WTC11 (cell line): Measurements from ENCODE around the gene INHBB. TPM values are rescaled to one million over a fixed set of nuclear protein-coding genes. Genes with fewer than 3 reads are reported as not detected.

Source experiments
- ATAC-seq: fragments of 200-7000 bp; cut with Tn5 transposase; 2 replicates; pipeline ENCODE4 v1.10.0; 2021; ENCODE audit warnings: mild to moderate bottlenecking, moderate library complexity
- CTCF ChIA-PET: fragments of 300-600 bp; sonication (Branson Sonifier 250); formaldehyde crosslinking; loops from one replicate; lab custom pipeline; 2021; ENCODE audit warnings: antibody characterized with exemption; lab: Charles Lee
- POLR2A ChIA-PET: fragments of 350-600 bp; sonication (Branson Sonifier 250); formaldehyde crosslinking; loops from one replicate; lab custom pipeline; 2021; ENCODE audit warnings: antibody characterized with exemption; lab: Charles Lee
- DNase-seq: peaks from one replicate; pipeline ENCODE4 v3.0.0; 2021; ENCODE audit warnings: low spot score
- H3K27ac Mint-ChIP-seq: 2 replicates; pipeline ENCODE4 v1.8.0; 2021; ENCODE audit warnings: mixed read lengths
- H3K27me3 Mint-ChIP-seq: 2 replicates; pipeline ENCODE4 v1.8.0; 2021; ENCODE audit warnings: low read depth, mild to moderate bottlenecking, moderate library complexity, mixed read lengths
- H3K36me3 Mint-ChIP-seq: 2 replicates; pipeline ENCODE4 v1.8.0; 2021; ENCODE audit warnings: mixed read lengths
- H3K4me1 Mint-ChIP-seq: 2 replicates; pipeline ENCODE4 v1.8.0; 2022; ENCODE audit warnings: mixed read lengths
- H3K4me3 Mint-ChIP-seq: 2 replicates; pipeline ENCODE4 v1.8.0; 2021; ENCODE audit warnings: mild to moderate bottlenecking, moderate library complexity, mixed read lengths
- H3K9me3 Mint-ChIP-seq: 2 replicates; pipeline ENCODE4 v1.8.0; 2021; ENCODE audit warnings: mixed read lengths
- ETV6 ChIP-seq: sonication (generic); formaldehyde crosslinking; IDR thresholded peaks from 2 replicates; pipeline ENCODE4 v1.8.1; 2022; ENCODE audit warnings: mild to moderate bottlenecking, missing genetic modification reagents
- HMGA2 ChIP-seq: fragments of 250-450 bp; sonication (Bioruptor Pico); IDR thresholded peaks from 2 replicates; pipeline ENCODE4 v1.4.0; 2021; ENCODE audit warnings: mild to moderate bottlenecking, moderate library complexity
- JAZF1 ChIP-seq: fragments of 250-450 bp; sonication (Bioruptor Pico); IDR thresholded peaks from 2 replicates; pipeline ENCODE4 v1.9.0; 2021; ENCODE audit warnings: moderate library complexity, mild to moderate bottlenecking, inconsistent platforms
- JUN ChIP-seq: sonication (generic); formaldehyde crosslinking; IDR thresholded peaks from 2 replicates; pipeline ENCODE4 v1.8.0; 2023; ENCODE audit warnings: mild to moderate bottlenecking, missing genetic modification reagents
- NFE2L1 ChIP-seq: sonication (generic); formaldehyde crosslinking; IDR thresholded peaks from 2 replicates; pipeline ENCODE4 v1.8.1; 2023; ENCODE audit warnings: missing genetic modification reagents
- NR1H2 ChIP-seq: sonication (generic); formaldehyde crosslinking; IDR thresholded peaks from 2 replicates; pipeline ENCODE4 v1.9.0; 2021; ENCODE audit warnings: mild to moderate bottlenecking, moderate library complexity, missing genetic modification reagents
- RELA ChIP-seq: sonication (generic); formaldehyde crosslinking; IDR thresholded peaks from 2 replicates; pipeline ENCODE4 v1.8.1; 2022; ENCODE audit warnings: missing genetic modification reagents, mild to moderate bottlenecking, borderline replicate concordance
- ZNF263 ChIP-seq: sonication (generic); formaldehyde crosslinking; IDR thresholded peaks from 2 replicates; pipeline ENCODE4 v1.8.1; 2022; ENCODE audit warnings: low read depth, mild to moderate bottlenecking, moderate library complexity, missing genetic modification reagents
- total RNA-seq: library from RNA; stranded (reverse); gene quantifications from 3 replicates; pipeline ENCODE4 v1.2.3, GENCODE V29; 2021
- TF ChIP-seq, protein P1 (sequence below): fragments of 250-450 bp; sonication (Bioruptor Pico); IDR thresholded peaks from 2 replicates; pipeline ENCODE4 v1.9.0; 2021; ENCODE audit warnings: mild to moderate bottlenecking, borderline replicate concordance
- TF ChIP-seq, protein P2 (sequence below): sonication (generic); formaldehyde crosslinking; IDR thresholded peaks from 2 replicates; pipeline ENCODE4 v1.8.1; 2023; ENCODE audit warnings: mild to moderate bottlenecking, missing genetic modification reagents
- TF ChIP-seq, protein P3 (sequence below): sonication (generic); formaldehyde crosslinking; IDR thresholded peaks from 2 replicates; pipeline ENCODE4 v1.8.1; 2022; ENCODE audit warnings: mild to moderate bottlenecking, moderate library complexity, missing genetic modification reagents
- TF ChIP-seq, protein P4 (sequence below): sonication (generic); formaldehyde crosslinking; IDR thresholded peaks from 2 replicates; pipeline ENCODE4 v1.8.0; 2022; ENCODE audit warnings: mild to moderate bottlenecking, missing genetic modification reagents
- TF ChIP-seq, protein P5 (sequence below): sonication (generic); formaldehyde crosslinking; IDR thresholded peaks from 2 replicates; pipeline ENCODE4 v1.8.0; 2023; ENCODE audit warnings: missing genetic modification reagents
- TF ChIP-seq, protein P6 (sequence below): fragments of 250-450 bp; sonication (Bioruptor Pico); IDR thresholded peaks from 2 replicates; pipeline ENCODE4 v1.8.0; 2021; ENCODE audit warnings: mild to moderate bottlenecking
- TF ChIP-seq, protein P7 (sequence below): sonication (generic); formaldehyde crosslinking; IDR thresholded peaks from 2 replicates; pipeline ENCODE4 v1.8.1; 2023; ENCODE audit warnings: mild to moderate bottlenecking, missing genetic modification reagents, borderline replicate concordance

The INHBB gene
- total RNA-seq, 1 experiment from 2014 or later, result 0.26 TPM

DNA sequence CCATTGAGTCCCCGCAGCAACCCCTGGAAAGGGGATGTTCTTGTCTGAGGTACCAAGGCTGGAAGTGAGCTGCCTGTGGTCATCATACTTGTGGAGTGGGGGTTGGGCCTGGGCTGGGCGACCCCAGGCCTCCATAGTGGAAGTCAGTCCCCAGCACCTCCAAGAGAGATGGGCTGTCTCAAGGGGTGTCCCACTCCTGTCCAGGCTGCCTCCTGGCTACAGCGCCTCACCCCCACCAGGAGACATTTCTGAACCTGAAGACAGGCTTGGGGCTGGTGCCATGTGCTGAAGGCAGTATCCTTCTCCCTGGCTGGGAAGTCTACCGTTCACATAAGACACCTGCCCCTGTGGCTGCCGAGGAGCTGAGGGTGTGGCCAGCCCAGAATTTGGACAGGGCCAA, 28.9 kb downstream of the INHBB start:
- H3K27me3 Mint-ChIP-seq, result peaks cover 44% of the 10 kb centered on the region
- ATAC-seq (no peak), DNase-seq (no peak)
- POLR2A ChIA-PET, result interaction anchor here (0.6 kb wide), 1 partner anchor 119 kb away, joined by 3 read pairs; no protein-coding TSS in a partner anchor
- TF ChIP-seq JAZF1 (CRISPR knock-in tag) (no peak), ZNF263 (no peak)
- TF ChIP-seq, protein P1, sequence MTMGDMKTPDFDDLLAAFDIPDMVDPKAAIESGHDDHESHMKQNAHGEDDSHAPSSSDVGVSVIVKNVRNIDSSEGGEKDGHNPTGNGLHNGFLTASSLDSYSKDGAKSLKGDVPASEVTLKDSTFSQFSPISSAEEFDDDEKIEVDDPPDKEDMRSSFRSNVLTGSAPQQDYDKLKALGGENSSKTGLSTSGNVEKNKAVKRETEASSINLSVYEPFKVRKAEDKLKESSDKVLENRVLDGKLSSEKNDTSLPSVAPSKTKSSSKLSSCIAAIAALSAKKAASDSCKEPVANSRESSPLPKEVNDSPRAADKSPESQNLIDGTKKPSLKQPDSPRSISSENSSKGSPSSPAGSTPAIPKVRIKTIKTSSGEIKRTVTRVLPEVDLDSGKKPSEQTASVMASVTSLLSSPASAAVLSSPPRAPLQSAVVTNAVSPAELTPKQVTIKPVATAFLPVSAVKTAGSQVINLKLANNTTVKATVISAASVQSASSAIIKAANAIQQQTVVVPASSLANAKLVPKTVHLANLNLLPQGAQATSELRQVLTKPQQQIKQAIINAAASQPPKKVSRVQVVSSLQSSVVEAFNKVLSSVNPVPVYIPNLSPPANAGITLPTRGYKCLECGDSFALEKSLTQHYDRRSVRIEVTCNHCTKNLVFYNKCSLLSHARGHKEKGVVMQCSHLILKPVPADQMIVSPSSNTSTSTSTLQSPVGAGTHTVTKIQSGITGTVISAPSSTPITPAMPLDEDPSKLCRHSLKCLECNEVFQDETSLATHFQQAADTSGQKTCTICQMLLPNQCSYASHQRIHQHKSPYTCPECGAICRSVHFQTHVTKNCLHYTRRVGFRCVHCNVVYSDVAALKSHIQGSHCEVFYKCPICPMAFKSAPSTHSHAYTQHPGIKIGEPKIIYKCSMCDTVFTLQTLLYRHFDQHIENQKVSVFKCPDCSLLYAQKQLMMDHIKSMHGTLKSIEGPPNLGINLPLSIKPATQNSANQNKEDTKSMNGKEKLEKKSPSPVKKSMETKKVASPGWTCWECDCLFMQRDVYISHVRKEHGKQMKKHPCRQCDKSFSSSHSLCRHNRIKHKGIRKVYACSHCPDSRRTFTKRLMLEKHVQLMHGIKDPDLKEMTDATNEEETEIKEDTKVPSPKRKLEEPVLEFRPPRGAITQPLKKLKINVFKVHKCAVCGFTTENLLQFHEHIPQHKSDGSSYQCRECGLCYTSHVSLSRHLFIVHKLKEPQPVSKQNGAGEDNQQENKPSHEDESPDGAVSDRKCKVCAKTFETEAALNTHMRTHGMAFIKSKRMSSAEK, result no peak
- TF ChIP-seq, protein P2, sequence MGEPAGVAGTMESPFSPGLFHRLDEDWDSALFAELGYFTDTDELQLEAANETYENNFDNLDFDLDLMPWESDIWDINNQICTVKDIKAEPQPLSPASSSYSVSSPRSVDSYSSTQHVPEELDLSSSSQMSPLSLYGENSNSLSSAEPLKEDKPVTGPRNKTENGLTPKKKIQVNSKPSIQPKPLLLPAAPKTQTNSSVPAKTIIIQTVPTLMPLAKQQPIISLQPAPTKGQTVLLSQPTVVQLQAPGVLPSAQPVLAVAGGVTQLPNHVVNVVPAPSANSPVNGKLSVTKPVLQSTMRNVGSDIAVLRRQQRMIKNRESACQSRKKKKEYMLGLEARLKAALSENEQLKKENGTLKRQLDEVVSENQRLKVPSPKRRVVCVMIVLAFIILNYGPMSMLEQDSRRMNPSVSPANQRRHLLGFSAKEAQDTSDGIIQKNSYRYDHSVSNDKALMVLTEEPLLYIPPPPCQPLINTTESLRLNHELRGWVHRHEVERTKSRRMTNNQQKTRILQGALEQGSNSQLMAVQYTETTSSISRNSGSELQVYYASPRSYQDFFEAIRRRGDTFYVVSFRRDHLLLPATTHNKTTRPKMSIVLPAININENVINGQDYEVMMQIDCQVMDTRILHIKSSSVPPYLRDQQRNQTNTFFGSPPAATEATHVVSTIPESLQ (CRISPR knock-in tag), result no peak
- no peak overlapping the region for H3K4me3 Mint-ChIP-seq
- H3K36me3 Mint-ChIP-seq, result no peaks in the 10 kb centered on the region
- H3K4me1 Mint-ChIP-seq, result peaks cover 32% of the 10 kb centered on the region
- CTCF ChIA-PET, result interaction anchor here (1.0 to 1.9 kb wide), 3 partner anchors 21 to 146 kb away, joined by 3 to 7 read pairs (median 3); no protein-coding TSS in a partner anchor
- no peaks in the 10 kb centered on the region for H3K9me3 Mint-ChIP-seq
- no peak overlapping the region for H3K27ac Mint-ChIP-seq

DNA sequence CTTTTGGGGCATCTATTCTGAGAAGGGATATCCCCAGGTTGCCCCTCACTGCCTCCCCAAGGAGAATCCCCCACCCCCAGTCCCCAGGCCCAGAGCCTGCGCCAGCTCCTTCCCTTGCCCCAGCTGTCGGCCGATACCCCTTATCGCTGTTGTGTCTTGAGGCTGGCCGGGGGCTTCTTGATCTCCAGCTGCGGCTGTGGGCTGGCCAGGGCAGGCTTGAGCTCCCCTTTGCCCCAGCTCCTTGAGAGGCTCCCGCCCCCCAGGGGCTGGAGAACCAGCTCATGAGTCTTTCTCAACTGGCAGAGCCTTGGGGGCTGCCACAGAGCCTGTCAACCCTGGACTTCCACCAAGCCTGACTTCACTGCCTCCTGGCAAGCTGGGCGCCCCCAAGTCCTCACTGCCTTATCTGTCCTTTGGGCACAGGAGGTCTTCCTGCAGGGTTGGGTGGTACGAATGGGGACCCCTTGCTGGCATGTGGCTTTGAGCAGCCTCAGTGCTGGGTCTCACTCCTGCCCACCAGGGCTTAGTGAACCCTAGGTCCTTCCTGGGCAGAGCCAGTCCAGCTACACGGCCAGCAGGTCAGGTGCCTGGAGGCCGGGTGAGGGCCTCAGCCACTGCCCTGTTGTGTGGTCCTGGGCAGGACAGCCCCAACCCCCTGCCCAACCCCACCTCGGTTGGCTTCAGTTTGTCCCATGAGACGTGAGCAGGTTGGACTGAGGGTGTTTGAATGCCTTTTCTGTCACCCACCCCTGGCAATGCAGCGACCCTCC, 29.5 kb downstream of the INHBB start:
- Mint-ChIP-seq H3K4me1 (peaks cover 28% of the 10 kb centered on the region), H3K9me3 (no peaks in the 10 kb centered on the region), H3K36me3 (no peaks in the 10 kb centered on the region), H3K27me3 (peaks cover 44% of the 10 kb centered on the region), H3K27ac (no peak overlapping the region), H3K4me3 (no peak overlapping the region)
- CTCF ChIA-PET, result interaction anchor here (1.0 to 1.9 kb wide), 3 partner anchors 20 to 145 kb away, joined by 3 to 7 read pairs (median 3); no protein-coding TSS in a partner anchor
- ATAC-seq (no peak), DNase-seq (no peak)
- POLR2A ChIA-PET, result interaction anchor here (0.6 kb wide), 1 partner anchor 119 kb away, joined by 3 read pairs; no protein-coding TSS in a partner anchor
- TF ChIP-seq, protein P3, sequence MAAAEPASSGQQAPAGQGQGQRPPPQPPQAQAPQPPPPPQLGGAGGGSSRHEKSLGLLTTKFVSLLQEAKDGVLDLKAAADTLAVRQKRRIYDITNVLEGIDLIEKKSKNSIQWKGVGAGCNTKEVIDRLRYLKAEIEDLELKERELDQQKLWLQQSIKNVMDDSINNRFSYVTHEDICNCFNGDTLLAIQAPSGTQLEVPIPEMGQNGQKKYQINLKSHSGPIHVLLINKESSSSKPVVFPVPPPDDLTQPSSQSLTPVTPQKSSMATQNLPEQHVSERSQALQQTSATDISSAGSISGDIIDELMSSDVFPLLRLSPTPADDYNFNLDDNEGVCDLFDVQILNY (CRISPR knock-in tag), result no peak
- TF ChIP-seq, protein P4, sequence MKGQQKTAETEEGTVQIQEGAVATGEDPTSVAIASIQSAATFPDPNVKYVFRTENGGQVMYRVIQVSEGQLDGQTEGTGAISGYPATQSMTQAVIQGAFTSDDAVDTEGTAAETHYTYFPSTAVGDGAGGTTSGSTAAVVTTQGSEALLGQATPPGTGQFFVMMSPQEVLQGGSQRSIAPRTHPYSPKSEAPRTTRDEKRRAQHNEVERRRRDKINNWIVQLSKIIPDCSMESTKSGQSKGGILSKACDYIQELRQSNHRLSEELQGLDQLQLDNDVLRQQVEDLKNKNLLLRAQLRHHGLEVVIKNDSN, result no peak
- TF ChIP-seq NFE2L1 (CRISPR knock-in tag) (no peak), JUN (CRISPR knock-in tag) (no peak), NR1H2 (no peak), RELA (CRISPR knock-in tag) (no peak), ETV6 (CRISPR knock-in tag) (no peak), HMGA2 (CRISPR knock-in tag) (no peak)
- TF ChIP-seq, protein P5, sequence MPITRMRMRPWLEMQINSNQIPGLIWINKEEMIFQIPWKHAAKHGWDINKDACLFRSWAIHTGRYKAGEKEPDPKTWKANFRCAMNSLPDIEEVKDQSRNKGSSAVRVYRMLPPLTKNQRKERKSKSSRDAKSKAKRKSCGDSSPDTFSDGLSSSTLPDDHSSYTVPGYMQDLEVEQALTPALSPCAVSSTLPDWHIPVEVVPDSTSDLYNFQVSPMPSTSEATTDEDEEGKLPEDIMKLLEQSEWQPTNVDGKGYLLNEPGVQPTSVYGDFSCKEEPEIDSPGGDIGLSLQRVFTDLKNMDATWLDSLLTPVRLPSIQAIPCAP (CRISPR knock-in tag), result no peak
- TF ChIP-seq, protein P6, sequence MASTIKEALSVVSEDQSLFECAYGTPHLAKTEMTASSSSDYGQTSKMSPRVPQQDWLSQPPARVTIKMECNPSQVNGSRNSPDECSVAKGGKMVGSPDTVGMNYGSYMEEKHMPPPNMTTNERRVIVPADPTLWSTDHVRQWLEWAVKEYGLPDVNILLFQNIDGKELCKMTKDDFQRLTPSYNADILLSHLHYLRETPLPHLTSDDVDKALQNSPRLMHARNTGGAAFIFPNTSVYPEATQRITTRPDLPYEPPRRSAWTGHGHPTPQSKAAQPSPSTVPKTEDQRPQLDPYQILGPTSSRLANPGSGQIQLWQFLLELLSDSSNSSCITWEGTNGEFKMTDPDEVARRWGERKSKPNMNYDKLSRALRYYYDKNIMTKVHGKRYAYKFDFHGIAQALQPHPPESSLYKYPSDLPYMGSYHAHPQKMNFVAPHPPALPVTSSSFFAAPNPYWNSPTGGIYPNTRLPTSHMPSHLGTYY (CRISPR knock-in tag), result no peak
- TF ChIP-seq, protein P7, sequence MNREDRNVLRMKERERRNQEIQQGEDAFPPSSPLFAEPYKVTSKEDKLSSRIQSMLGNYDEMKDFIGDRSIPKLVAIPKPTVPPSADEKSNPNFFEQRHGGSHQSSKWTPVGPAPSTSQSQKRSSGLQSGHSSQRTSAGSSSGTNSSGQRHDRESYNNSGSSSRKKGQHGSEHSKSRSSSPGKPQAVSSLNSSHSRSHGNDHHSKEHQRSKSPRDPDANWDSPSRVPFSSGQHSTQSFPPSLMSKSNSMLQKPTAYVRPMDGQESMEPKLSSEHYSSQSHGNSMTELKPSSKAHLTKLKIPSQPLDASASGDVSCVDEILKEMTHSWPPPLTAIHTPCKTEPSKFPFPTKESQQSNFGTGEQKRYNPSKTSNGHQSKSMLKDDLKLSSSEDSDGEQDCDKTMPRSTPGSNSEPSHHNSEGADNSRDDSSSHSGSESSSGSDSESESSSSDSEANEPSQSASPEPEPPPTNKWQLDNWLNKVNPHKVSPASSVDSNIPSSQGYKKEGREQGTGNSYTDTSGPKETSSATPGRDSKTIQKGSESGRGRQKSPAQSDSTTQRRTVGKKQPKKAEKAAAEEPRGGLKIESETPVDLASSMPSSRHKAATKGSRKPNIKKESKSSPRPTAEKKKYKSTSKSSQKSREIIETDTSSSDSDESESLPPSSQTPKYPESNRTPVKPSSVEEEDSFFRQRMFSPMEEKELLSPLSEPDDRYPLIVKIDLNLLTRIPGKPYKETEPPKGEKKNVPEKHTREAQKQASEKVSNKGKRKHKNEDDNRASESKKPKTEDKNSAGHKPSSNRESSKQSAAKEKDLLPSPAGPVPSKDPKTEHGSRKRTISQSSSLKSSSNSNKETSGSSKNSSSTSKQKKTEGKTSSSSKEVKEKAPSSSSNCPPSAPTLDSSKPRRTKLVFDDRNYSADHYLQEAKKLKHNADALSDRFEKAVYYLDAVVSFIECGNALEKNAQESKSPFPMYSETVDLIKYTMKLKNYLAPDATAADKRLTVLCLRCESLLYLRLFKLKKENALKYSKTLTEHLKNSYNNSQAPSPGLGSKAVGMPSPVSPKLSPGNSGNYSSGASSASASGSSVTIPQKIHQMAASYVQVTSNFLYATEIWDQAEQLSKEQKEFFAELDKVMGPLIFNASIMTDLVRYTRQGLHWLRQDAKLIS (CRISPR knock-in tag), result no peak
